ENCODE data around the gene ENTHD1. TPM values are rescaled to one million over a fixed set of nuclear protein-coding genes. Genes with fewer than 3 reads are reported as not detected.

The ENTHD1 gene
- total and polyA plus RNA-seq, 12 donors, result 0.09 TPM; not detected in 11

DNA sequence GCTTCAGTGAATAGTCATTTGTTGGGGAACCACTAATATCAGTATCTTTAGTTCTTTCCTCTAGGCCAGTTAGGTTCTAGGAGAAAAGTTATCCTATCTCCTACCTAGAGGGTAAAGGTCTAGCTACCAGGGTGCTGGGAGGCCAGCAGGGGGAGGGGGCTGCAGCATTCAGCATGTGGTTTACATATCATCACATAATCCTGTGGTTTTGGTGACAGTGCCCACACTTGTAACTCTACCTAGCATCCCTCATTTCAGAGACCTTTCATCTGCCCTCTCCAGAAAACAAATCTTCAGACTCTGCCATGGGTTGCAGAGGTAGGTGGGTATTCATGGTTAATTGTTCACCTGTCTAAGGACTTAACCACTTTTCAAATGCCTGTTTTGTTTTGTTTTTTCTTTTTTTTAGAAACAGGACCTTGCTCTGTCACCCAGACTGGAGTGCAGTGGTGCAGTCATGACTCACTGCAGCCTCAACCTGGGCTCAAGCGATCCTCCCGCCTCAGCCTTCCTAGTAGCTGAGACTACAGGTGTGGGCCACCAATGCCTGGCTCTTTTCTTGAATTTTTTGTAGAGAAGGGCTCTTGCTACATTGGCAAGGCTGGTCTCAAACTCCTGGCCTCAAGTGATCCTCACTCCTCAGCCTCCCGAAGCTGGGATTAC is 146.8 kb downstream of the ENTHD1 start:
- peaks cover 0 to 5% (median 0%) of the 10 kb centered on the region in 11 donors for H3K9me3 ChIP-seq
- no peak overlapping the region for H3K4me3 ChIP-seq
- peaks cover 0 to 70% (median 39%) of the 10 kb centered on the region in 7 donors for H3K27me3 ChIP-seq
- DNase-seq (no peak), ATAC-seq (no peak)
- H3K36me3 ChIP-seq, result no peaks in the 10 kb centered on the region
- intact Hi-C loops (cut with DNase I), result no loop called here
- H3K4me1 ChIP-seq, result no peaks in the 10 kb centered on the region
- TF ChIP-seq, protein P1, sequence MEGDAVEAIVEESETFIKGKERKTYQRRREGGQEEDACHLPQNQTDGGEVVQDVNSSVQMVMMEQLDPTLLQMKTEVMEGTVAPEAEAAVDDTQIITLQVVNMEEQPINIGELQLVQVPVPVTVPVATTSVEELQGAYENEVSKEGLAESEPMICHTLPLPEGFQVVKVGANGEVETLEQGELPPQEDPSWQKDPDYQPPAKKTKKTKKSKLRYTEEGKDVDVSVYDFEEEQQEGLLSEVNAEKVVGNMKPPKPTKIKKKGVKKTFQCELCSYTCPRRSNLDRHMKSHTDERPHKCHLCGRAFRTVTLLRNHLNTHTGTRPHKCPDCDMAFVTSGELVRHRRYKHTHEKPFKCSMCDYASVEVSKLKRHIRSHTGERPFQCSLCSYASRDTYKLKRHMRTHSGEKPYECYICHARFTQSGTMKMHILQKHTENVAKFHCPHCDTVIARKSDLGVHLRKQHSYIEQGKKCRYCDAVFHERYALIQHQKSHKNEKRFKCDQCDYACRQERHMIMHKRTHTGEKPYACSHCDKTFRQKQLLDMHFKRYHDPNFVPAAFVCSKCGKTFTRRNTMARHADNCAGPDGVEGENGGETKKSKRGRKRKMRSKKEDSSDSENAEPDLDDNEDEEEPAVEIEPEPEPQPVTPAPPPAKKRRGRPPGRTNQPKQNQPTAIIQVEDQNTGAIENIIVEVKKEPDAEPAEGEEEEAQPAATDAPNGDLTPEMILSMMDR (IDR thresholded peaks at IDR 0.05), result no peak
- WGBS, 2 donors, result 87 to 92% methylated on average over 3 of the region's 3 CpGs
- H3K27ac ChIP-seq, result no peak overlapping the region

DNA sequence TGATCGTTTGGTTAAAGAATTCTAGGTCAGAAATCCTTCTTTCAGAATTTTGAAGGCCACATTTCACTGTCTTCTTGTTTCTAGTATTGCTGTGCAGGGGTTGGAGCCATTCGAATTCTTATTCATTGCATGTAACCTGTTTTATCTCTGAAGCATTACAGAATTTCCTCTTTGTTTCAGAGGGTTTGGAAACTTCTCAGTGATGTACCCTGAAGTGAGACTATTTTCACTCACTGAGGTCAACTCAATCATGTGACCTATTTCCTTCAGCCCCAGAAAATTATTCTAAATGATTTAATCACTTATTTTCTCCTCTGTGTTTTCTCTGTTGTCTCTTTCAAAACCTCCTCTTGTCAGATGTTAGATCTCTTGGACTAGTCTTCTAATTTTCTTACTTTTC is 147.8 kb downstream of the ENTHD1 start:
- H3K4me3 ChIP-seq, result no peak overlapping the region
- DNase-seq, result no peak
- intact Hi-C loops (cut with DNase I), result no loop called here
- 51 to 52% methylated on average over 2 of the region's 2 CpGs for WGBS, 2 donors
- peaks cover 0 to 73% (median 39%) of the 10 kb centered on the region in 7 donors for H3K27me3 ChIP-seq
- TF ChIP-seq, protein P1 (IDR thresholded peaks at IDR 0.05), result no peak
- H3K9me3 ChIP-seq, result peaks cover 0 to 3% (median 0%) of the 10 kb centered on the region in 11 donors
- ATAC-seq, result no peak
- no peak overlapping the region for H3K27ac ChIP-seq
- no peaks in the 10 kb centered on the region for H3K36me3 ChIP-seq
- no peaks in the 10 kb centered on the region for H3K4me1 ChIP-seq

DNA sequence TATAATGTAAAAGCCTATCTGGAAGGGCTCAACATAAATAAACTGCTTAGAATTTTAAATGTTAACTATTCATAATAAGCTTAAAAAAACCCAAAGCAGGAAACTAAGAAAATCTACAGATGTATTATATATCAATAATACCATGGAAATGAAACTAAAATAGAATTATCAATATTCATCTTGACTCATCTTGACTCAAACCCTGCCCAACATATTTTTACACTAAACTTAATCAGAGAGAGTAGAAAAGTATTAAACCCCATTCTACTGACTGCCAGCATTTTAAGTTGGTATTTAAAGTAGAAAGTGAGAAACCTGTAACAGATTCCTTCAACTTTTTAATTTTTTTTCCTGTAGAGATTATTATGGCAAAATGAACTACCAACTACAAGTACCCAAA is 149.2 kb downstream of the ENTHD1 start:
- Histone ChIP-seq H3K9me3 (peaks cover 0 to 18% (median 0%) of the 10 kb centered on the region in 11 donors), H3K27me3 (peaks cover 0 to 61% (median 29%) of the 10 kb centered on the region in 7 donors), H3K27ac (no peak overlapping the region), H3K36me3 (no peaks in the 10 kb centered on the region), H3K4me3 (no peak overlapping the region), H3K4me1 (no peaks in the 10 kb centered on the region)
- no peak for ATAC-seq
- no peak for DNase-seq
- TF ChIP-seq, protein P1 (IDR thresholded peaks at IDR 0.05), result no peak
- intact Hi-C loops (cut with DNase I), result no loop called here

DNA sequence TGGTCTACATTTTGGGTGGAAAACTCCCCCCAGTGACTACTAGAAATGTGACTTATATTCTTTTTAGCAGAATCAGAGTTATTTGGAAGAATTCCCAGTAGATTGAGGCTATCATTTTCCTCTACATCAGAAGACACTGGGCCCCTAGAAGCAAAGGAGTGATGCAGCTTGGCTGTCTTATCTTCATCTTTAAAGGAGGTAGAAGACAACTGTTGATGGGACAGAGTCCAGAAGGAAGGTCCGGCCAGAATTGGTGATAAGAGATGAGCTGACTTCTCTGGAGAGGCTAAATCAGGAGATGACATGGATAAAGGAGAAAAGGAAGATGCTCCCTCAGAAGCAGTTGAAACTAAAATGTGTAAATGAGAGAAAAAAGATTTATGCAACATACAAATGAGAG is 149.6 kb downstream of the ENTHD1 start:
- peaks cover 0 to 22% (median 0%) of the 10 kb centered on the region in 11 donors for H3K9me3 ChIP-seq
- peaks cover 0 to 61% (median 33%) of the 10 kb centered on the region in 7 donors for H3K27me3 ChIP-seq
- TF ChIP-seq, protein P1 (IDR thresholded peaks at IDR 0.05), result no peak
- intact Hi-C loops (cut with DNase I), result no loop called here
- DNase-seq (no peak), ATAC-seq (no peak)
- no peak overlapping the region for H3K27ac ChIP-seq
- 9 to 16% methylated on average over 1 of the region's 1 CpG for WGBS, 2 donors
- no peak overlapping the region for H3K4me3 ChIP-seq
- H3K4me1 ChIP-seq, result no peaks in the 10 kb centered on the region
- no peaks in the 10 kb centered on the region for H3K36me3 ChIP-seq

Data from heart right ventricle (tissue), 16 donors.